CD4-positive, alpha-beta T cell (primary cell): Measurements from ENCODE around the gene LZTS3. TPM values are rescaled to one million over a fixed set of nuclear protein-coding genes. Genes with fewer than 3 reads are reported as not detected.

Source experiments
- ATAC-seq: fragments of 200-7000 bp; cut with Tn5 transposase; one replicate; pipeline ENCODE4 v1.10.0; 2022; ENCODE audit warnings: mild to moderate bottlenecking; ENCODE audit not compliant: poor library complexity
- CTCF ChIA-PET: fragments of 350-600 bp; sonication (Branson Sonifier 250); formaldehyde crosslinking; loops from one replicate; lab custom pipeline; 2021; ENCODE audit warnings: antibody characterized with exemption, inconsistent platforms; lab: Charles Lee
- POLR2A ChIA-PET: fragments of 350-600 bp; sonication (Branson Sonifier 250); formaldehyde crosslinking; loops from one replicate; lab custom pipeline; 2021; ENCODE audit warnings: antibody characterized with exemption, inconsistent platforms; lab: Charles Lee
- DNase-seq, 14 experiments: peaks; one replicate each; pipeline ENCODE4 v3.0.0-alpha.2; 2013 to 2020; ENCODE audit warnings: mixed read lengths in 2 of 14
- H3K27ac ChIP-seq, 2 donors: one replicate each; pipeline versions ENCODE4 v1.5.1 to v1.7.0; 2013; ENCODE audit warnings: low read length in 2 of 2, low read depth in 1 of 2, mild to moderate bottlenecking in 1 of 2
- H3K27me3 ChIP-seq, 2 experiments: 1 replicate in 1 of 2; 2 replicates in 1 of 2; pipeline versions ENCODE4 v1.6.1 to v1.7.0; 2013; ENCODE audit warnings: low read length in 2 of 2, control low read depth in 1 of 2, mild to moderate bottlenecking in 1 of 2, moderate library complexity in 1 of 2; ENCODE audit not compliant: insufficient read depth in 2 of 2, control insufficient read depth in 1 of 2
- H3K36me3 ChIP-seq: one replicate; pipeline ENCODE4 v1.6.1; 2013; ENCODE audit warnings: low read length, control low read depth; ENCODE audit not compliant: insufficient read depth
- H3K4me1 ChIP-seq: one replicate; pipeline ENCODE4 v1.6.1; 2013; ENCODE audit warnings: low read length, control low read depth; ENCODE audit not compliant: insufficient read depth
- H3K4me3 ChIP-seq: one replicate; pipeline ENCODE4 v1.5.1; 2013; ENCODE audit warnings: mild to moderate bottlenecking, low read length, moderate library complexity
- H3K9me3 ChIP-seq, 2 experiments: 1 replicate in 1 of 2; 2 replicates in 1 of 2; pipeline versions ENCODE4 v1.6.1 to v1.7.0; 2013; ENCODE audit warnings: low read length in 2 of 2, mild to moderate bottlenecking in 2 of 2, control low read depth in 1 of 2, moderate library complexity in 1 of 2; ENCODE audit not compliant: control insufficient read depth in 1 of 2, insufficient read depth in 1 of 2
- H3K27ac Mint-ChIP-seq: one replicate; pipeline ENCODE4 v1.8.0; 2020; ENCODE audit warnings: mixed read lengths
- H3K27me3 Mint-ChIP-seq: one replicate; pipeline ENCODE4 v1.8.0; 2021; ENCODE audit warnings: mixed read lengths
- H3K36me3 Mint-ChIP-seq: one replicate; pipeline ENCODE4 v1.8.0; 2021; ENCODE audit warnings: low read depth, mixed read lengths
- H3K4me1 Mint-ChIP-seq: one replicate; pipeline ENCODE4 v1.8.0; 2021; ENCODE audit warnings: low read depth, mixed read lengths
- H3K4me3 Mint-ChIP-seq: one replicate; pipeline ENCODE4 v1.8.0; 2020; ENCODE audit warnings: mild to moderate bottlenecking, mixed read lengths
- H3K9me3 Mint-ChIP-seq: one replicate; pipeline ENCODE4 v1.8.0; 2020; ENCODE audit warnings: mixed read lengths
- CTCF ChIP-seq: fragments of 200-600 bp; IDR thresholded peaks from one replicate; pipeline ENCODE4 v1.8.0; 2022; ENCODE audit warnings: antibody characterized with exemption, mild to moderate bottlenecking
- intact Hi-C, 2 experiments: fragments of 100-400 bp; cut with DNase I in 1 of 2; cut with micrococcal nuclease in 1 of 2; formaldehyde crosslinking; loops; one replicate each; pipeline versions ENCODE4 v1.15.1 to v1.9.0; 2023 to 2025; cut with DNase I, micrococcal nuclease
- total RNA-seq, 174 experiments: library from RNA in 2 of 174; stranded (reverse) in 2 of 174; gene quantifications; one replicate each; pipeline ENCODE4 v1.2.3 and lab custom pipeline; 2021 to 2026

LZTS3 gene
- total RNA-seq, 2 experiments from 2014 or later = 22.2 to 22.4 TPM

DNA sequence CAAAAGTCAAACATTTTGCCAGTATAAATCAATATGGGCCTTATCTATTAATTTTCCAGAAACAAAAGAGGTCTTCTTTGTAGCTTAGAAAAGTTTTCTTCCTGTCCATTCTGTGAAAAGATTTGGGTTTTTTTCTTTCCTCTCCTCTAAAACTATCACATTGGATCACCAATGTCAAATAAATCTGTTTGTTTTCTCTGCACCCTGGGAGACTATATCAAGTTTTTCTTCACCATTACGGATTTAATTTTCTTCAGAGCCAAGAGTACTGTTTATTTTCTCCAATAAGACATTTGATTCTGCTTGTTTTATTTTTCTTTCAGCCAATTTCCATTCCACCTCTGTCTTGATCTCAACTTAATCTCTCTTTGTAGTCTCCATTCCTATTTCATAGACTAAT is 1.9 kb upstream of the LZTS3 start:
- peak overlapping the region; percentile 68 for H3K4me3 Mint-ChIP-seq
- Histone ChIP-seq H3K27ac (no peak overlapping the region), H3K9me3 (no peaks in the 10 kb centered on the region), H3K4me3 (no peak overlapping the region), H3K4me1 (peaks cover 22% of the 10 kb centered on the region), H3K27me3 (peaks cover 7 to 11% of the 10 kb centered on the region in 2 experiments), H3K36me3 (no peaks in the 10 kb centered on the region)
- H3K4me1 Mint-ChIP-seq = peaks cover 20% of the 10 kb centered on the region
- H3K36me3 Mint-ChIP-seq = no peaks in the 10 kb centered on the region
- DNase-seq (no peak), ATAC-seq (no peak)
- no peaks in the 10 kb centered on the region for H3K9me3 Mint-ChIP-seq
- peaks cover 27% of the 10 kb centered on the region for H3K27me3 Mint-ChIP-seq
- CTCF ChIA-PET = no interaction called here
- POLR2A ChIA-PET = interaction anchor here (0.5 kb wide), 1 partner anchor 508 kb away, joined by 3 read pairs; no protein-coding TSS in a partner anchor
- intact Hi-C loops = loop anchor here (2.0 kb wide), 3 partner anchors 16 to 64 kb away; partner anchors contain the start of genes FASTKD5 (in 1 of the 2), SLC4A11 (in 1 of the 2) and UBOX5 (in 1 of the 2)
- H3K27ac Mint-ChIP-seq = no peak overlapping the region
- no peak for TF ChIP-seq CTCF

DNA sequence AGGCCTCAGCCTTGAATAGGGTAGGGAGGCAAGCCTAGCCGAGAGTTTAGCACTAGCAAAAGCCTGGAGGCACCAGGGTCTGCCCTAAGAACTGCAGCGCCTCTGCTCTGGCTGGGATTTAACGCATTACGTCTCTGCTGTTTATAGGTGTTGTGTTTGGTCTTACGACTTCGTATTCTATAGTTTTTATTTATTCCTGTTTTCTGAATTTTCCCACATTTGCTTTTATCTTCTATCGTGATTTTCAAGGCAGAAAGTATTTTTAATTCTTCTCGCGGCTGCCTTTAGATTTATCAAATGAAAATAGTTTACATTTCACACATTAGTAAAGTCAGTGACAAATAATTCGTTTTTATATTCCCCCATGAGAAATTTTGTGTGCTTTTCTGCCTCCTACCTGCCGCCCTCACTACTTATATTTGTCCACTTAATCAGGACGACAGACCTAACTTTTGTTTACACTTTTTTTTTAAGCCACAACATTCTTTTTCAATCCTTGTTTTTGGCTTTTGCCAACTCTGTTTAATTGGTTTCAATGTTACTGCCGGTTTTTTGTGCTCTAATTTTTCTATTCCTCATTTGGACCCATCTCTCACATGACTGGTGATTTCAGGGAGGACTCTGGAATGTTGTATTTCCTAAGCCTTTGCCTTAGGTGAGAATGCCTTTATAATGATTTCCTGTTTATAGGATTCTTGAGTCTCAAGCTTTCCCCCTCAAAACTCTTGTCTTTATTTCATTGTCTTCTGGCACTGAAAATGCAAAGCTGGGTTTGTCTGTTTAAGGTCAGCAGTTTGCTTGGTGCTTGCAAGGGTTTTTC is 1.3 kb upstream of the LZTS3 start:
- Histone ChIP-seq H3K27me3 (peaks cover 7 to 11% of the 10 kb centered on the region in 2 experiments), H3K9me3 (no peaks in the 10 kb centered on the region), H3K36me3 (no peaks in the 10 kb centered on the region), H3K4me3 (peak overlapping the region; percentile 87), H3K27ac (no peak overlapping the region), H3K4me1 (peaks cover 22% of the 10 kb centered on the region)
- H3K9me3 Mint-ChIP-seq = no peaks in the 10 kb centered on the region
- H3K27ac Mint-ChIP-seq = peak overlapping the region; percentile 85
- intact Hi-C loops = loop anchor here (2.0 to 5.0 kb wide), 5 partner anchors 16 to 102 kb away; partner anchors contain the start of genes FASTKD5 (in 1 of the 2), OXT (in 1 of the 2), SLC4A11 (in 1 of the 2) and UBOX5 (in 1 of the 2)
- ATAC-seq (no peak), DNase-seq (no peak)
- H3K27me3 Mint-ChIP-seq = peaks cover 27% of the 10 kb centered on the region
- no peaks in the 10 kb centered on the region for H3K36me3 Mint-ChIP-seq
- ChIA-PET POLR2A (no interaction called here), CTCF (no interaction called here)
- TF ChIP-seq CTCF = no peak
- H3K4me3 Mint-ChIP-seq = peak overlapping the region; percentile 87
- peaks cover 20% of the 10 kb centered on the region for H3K4me1 Mint-ChIP-seq

DNA sequence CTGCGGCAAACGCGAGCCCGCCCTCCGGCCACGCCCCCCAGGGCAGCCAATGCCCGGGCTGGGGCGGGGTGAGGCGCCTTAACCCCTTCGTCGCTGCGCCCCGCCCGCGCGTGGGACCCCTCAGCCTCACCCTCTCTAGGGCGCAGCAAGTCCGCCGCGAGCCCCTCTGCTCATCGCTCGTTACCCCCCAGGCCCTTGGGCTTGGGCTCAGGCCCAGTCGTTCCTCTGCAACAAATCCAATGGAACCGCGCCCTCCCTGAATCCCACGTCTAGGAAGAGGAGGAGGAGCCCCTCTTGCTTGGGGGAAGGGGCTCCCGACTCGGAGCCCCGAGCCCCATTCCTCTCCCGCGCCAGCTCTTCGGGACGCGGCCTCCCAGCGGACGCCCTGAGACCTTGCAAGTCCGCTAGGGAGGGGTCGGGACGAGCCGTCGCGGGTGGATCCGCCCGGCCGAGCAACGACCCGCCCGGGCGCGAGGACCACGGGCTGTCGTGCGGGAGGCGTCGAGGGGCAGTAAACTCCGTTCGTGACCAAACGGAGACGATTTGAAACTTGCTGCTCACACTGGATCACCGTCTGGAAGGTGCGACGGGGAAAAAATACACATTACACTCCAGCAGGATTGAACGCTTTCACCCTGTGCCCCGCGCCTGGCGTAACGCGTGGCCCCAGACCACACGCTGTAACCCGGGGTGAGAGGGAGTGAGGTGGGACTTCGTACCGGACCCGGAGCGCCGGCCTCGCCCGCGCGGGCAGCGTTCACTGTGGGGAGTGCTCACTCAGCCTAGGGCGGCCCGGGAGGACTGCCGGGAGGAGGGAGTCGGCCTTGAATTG is 477 bp upstream of the LZTS3 start:
- Mint-ChIP-seq H3K9me3 (no peaks in the 10 kb centered on the region), H3K27me3 (peaks cover 31% of the 10 kb centered on the region), H3K4me3 (peak overlapping the region; percentile 87), H3K4me1 (peaks cover 20% of the 10 kb centered on the region), H3K36me3 (no peaks in the 10 kb centered on the region), H3K27ac (peak overlapping the region; percentile 85)
- H3K36me3 ChIP-seq = no peaks in the 10 kb centered on the region
- H3K4me3 ChIP-seq = peak overlapping the region; percentile 87
- POLR2A ChIA-PET = interaction anchor here (0.7 to 3.9 kb wide), 3 partner anchors 13 to 16 kb away, joined by 4 to 16 read pairs (median 10); partner anchors contain the start of genes FASTKD5 and UBOX5
- no peak for TF ChIP-seq CTCF
- intact Hi-C loops = loop anchor here (1.0 to 5.0 kb wide), 8 partner anchors 15 to 119 kb away; partner anchors contain the start of genes FASTKD5 (in 2 of the 2), UBOX5 (in 2 of the 2), DDRGK1 (in 1 of the 2) and OXT (in 1 of the 2)
- peak; percentile 83 to 95 (median 92) for DNase-seq
- CTCF ChIA-PET = interaction anchor here (2.8 kb wide), 1 partner anchor 16 kb away, joined by 10 read pairs; no protein-coding TSS in a partner anchor
- H3K9me3 ChIP-seq = no peaks in the 10 kb centered on the region
- no peak overlapping the region for H3K27ac ChIP-seq
- peak; percentile 11 for ATAC-seq
- peaks cover 22% of the 10 kb centered on the region for H3K4me1 ChIP-seq
- peaks cover 9 to 11% of the 10 kb centered on the region in 2 experiments for H3K27me3 ChIP-seq
